Measurements from ENCODE around the gene SUPT16H. TPM values are rescaled to one million over a fixed set of nuclear protein-coding genes. Genes with fewer than 3 reads are reported as not detected.

Gene SUPT16H
- total RNA-seq, 4 donors from 2014 or later, result 24.8 to 67.7 (median 47.8) TPM

DNA sequence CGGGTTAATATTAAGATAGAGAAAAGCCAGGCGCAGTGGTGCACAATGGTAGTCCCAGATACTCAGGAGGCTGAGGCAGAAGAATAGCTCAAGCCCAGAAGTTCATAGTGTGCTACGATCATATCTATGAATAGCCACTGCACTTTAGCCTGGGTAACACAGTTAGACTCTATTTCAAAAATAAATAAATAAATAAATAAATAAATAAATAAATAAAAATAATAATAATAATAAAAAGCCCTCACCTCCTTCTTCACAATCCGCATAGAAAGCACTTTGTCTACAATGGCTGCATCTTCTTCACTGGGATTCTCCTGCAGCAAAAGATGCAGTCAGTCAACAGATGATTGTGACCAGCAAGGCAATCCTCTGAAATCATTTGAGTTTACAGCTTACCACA lies 31.5 kb upstream of the SUPT16H start:
- H3K27me3 ChIP-seq, result no peaks in the 10 kb centered on the region
- no peak overlapping the region for H3K27ac ChIP-seq
- H3K9me3 ChIP-seq, result no peaks in the 10 kb centered on the region
- no peaks in the 10 kb centered on the region for H3K4me1 ChIP-seq
- H3K36me3 ChIP-seq, result peaks cover 10 to 100% (median 39%) of the 10 kb centered on the region in 3 donors
- no peak overlapping the region for H3K4me3 ChIP-seq
- no peak for DNase-seq
- intact Hi-C loops (cut with DNase I), result no loop called here
- TF ChIP-seq, protein P1, sequence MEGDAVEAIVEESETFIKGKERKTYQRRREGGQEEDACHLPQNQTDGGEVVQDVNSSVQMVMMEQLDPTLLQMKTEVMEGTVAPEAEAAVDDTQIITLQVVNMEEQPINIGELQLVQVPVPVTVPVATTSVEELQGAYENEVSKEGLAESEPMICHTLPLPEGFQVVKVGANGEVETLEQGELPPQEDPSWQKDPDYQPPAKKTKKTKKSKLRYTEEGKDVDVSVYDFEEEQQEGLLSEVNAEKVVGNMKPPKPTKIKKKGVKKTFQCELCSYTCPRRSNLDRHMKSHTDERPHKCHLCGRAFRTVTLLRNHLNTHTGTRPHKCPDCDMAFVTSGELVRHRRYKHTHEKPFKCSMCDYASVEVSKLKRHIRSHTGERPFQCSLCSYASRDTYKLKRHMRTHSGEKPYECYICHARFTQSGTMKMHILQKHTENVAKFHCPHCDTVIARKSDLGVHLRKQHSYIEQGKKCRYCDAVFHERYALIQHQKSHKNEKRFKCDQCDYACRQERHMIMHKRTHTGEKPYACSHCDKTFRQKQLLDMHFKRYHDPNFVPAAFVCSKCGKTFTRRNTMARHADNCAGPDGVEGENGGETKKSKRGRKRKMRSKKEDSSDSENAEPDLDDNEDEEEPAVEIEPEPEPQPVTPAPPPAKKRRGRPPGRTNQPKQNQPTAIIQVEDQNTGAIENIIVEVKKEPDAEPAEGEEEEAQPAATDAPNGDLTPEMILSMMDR (IDR thresholded peaks at IDR 0.05), result no peak
- TF ChIP-seq POLR2A (IDR thresholded peaks at IDR 0.05), result no peak
- 85 to 94% methylated on average over 4 of the region's 4 CpGs for WGBS, 2 donors

DNA sequence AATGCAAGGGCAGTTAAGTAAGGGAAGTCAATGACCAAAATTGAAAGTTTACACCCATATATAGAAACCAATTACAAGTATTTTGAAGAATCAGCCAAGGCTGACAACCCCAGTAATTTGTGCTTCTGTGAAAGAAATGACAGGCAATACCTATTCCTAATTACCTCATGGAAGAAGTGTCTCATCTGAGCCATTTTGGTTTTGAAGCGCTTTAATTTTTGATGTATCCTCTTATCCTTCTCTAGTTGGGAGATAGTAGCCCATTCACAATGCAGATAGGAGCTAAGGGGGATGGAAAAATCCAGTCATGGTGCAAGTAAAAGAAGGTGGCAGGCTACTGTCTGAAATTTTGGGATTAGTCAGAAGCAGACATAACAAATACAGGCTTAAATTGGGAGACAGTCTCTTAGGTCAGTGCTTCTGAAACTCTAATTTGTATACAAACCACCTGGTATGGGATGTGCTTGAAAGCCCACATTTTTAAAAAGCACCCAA lies 30.4 kb upstream of the SUPT16H start:
- intact Hi-C loops (cut with DNase I), result no loop called here
- no peaks in the 10 kb centered on the region for H3K4me1 ChIP-seq
- TF ChIP-seq, protein P1 (IDR thresholded peaks at IDR 0.05), result no peak
- TF ChIP-seq POLR2A (IDR thresholded peaks at IDR 0.05), result no peak
- H3K36me3 ChIP-seq, result peaks cover 10 to 100% (median 39%) of the 10 kb centered on the region in 3 donors
- no peaks in the 10 kb centered on the region for H3K27me3 ChIP-seq
- 90 to 93% methylated on average over 1 of the region's 1 CpG for WGBS, 2 donors
- H3K27ac ChIP-seq, result no peak overlapping the region
- DNase-seq, result no peak
- no peak overlapping the region for H3K4me3 ChIP-seq
- no peaks in the 10 kb centered on the region for H3K9me3 ChIP-seq

DNA sequence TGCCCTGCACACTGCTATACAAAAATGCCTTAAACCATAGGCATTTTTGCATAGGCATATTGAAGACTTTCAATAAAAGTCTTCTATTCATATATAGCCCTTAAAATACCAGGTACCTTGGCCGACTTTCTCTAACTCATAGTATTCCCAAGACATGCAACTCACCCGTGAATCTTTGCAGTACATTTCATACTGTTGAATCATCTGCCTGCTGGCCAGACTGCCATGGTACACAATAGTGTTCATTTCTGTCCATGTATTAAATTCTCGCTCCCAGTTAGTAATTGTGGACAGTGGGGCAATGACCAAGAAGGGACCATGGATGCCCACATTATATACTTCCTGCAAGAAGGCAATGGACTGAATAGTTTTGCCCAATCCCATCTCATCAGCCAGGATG lies 24.3 kb upstream of the SUPT16H start:
- no peak overlapping the region for H3K27ac ChIP-seq
- DNase-seq, result no peak
- WGBS, 2 donors, result 67 to 74% methylated on average over 3 of the region's 3 CpGs
- intact Hi-C loops (cut with DNase I), result no loop called here
- peaks cover 22 to 100% (median 68%) of the 10 kb centered on the region in 3 donors for H3K36me3 ChIP-seq
- H3K4me3 ChIP-seq, result no peak overlapping the region
- H3K27me3 ChIP-seq, result no peaks in the 10 kb centered on the region
- no peaks in the 10 kb centered on the region for H3K9me3 ChIP-seq
- H3K4me1 ChIP-seq, result no peaks in the 10 kb centered on the region
- TF ChIP-seq, protein P1 (IDR thresholded peaks at IDR 0.05), result no peak
- TF ChIP-seq POLR2A (IDR thresholded peaks at IDR 0.05), result no peak

DNA sequence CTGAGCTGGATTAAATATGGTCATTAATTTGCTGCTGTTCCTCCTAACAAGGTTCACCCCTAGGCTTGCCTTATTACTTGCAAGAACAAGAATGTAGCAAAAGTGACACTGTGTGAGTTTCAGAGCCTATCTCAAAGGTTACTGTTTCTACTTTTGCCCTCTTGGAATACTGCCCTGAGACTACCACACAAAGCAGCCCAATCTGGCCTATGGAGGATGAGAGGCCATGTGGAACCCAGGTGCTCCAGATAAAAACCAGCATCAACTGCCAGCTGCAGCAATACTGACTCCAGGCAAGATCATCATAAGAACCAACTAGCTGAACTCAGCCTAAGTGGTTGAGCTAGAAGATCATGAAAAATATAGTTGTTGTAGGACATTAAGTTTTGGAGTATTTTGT lies 22.4 kb upstream of the SUPT16H start:
- Histone ChIP-seq H3K4me1 (no peaks in the 10 kb centered on the region), H3K9me3 (no peaks in the 10 kb centered on the region), H3K27ac (no peak overlapping the region), H3K36me3 (peaks cover 26 to 100% (median 71%) of the 10 kb centered on the region in 3 donors), H3K4me3 (no peak overlapping the region), H3K27me3 (no peaks in the 10 kb centered on the region)
- intact Hi-C loops (cut with DNase I), result no loop called here
- TF ChIP-seq, protein P1 (IDR thresholded peaks at IDR 0.05), result no peak
- TF ChIP-seq POLR2A (IDR thresholded peaks at IDR 0.05), result no peak
- no peak for DNase-seq

DNA sequence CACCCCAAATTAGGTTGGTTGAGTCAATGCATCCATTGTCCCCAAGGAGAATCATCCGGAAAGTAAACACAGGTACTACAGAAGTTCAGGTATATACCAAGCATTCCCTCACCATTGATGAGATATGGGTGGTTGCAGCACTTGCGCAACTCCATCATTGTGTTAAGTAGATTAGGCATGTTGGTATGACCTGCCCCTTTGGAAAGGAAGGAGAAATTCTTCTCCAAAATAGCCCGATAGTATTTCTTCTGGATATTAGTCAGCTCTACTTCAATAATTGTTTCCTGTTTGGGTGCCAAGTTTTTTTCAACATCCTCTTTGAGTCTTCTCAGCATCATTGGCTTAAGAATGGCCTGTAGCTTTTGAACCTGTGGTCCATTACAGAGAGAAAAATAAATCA lies 21.3 kb upstream of the SUPT16H start:
- TF ChIP-seq POLR2A (IDR thresholded peaks at IDR 0.05), result no peak
- TF ChIP-seq, protein P1 (IDR thresholded peaks at IDR 0.05), result no peak
- Histone ChIP-seq H3K4me1 (no peaks in the 10 kb centered on the region), H3K27ac (no peak overlapping the region), H3K9me3 (no peaks in the 10 kb centered on the region), H3K36me3 (peaks cover 31 to 100% (median 71%) of the 10 kb centered on the region in 3 donors), H3K27me3 (no peaks in the 10 kb centered on the region), H3K4me3 (no peak overlapping the region)
- intact Hi-C loops (cut with DNase I), result no loop called here
- no peak for DNase-seq
- 56 to 64% methylated on average over 3 of the region's 3 CpGs for WGBS, 2 donors

All from esophagus squamous epithelium (tissue), 5 donors.